IPS-20b (cell line): Measurements from ENCODE around the gene LMO7.
A peak's percentile ranks its signal among the peaks of the same experiment; 100 is the strongest.

Source experiments
- H3K27ac ChIP-seq: one replicate; pipeline ENCODE4 v1.5.1; 2013; ENCODE audit warnings: low read length
- H3K27me3 ChIP-seq: 2 replicates; pipeline ENCODE4 v1.6.1; 2013; ENCODE audit warnings: mild to moderate bottlenecking, low read length, inconsistent platforms; ENCODE audit not compliant: insufficient read depth
- H3K36me3 ChIP-seq: 2 replicates; pipeline ENCODE4 v1.6.1; 2013; ENCODE audit warnings: low read depth, mild to moderate bottlenecking, inconsistent platforms, low read length, moderate library complexity; ENCODE audit not compliant: insufficient read depth
- H3K4me1 ChIP-seq: 2 replicates; pipeline ENCODE4 v1.6.1; 2013; ENCODE audit warnings: mild to moderate bottlenecking, control low read depth, inconsistent platforms, low read length, moderate library complexity; ENCODE audit not compliant: insufficient read depth
- H3K4me3 ChIP-seq: 2 replicates; pipeline ENCODE4 v1.5.1; 2013; ENCODE audit warnings: mild to moderate bottlenecking, low read length, inconsistent platforms
- H3K9ac ChIP-seq: 2 replicates; pipeline ENCODE4 v1.6.1; 2013; ENCODE audit warnings: low read depth, mild to moderate bottlenecking, inconsistent platforms, low read length, moderate library complexity
- H3K9me3 ChIP-seq: 2 replicates; pipeline ENCODE4 v1.6.1; 2013; ENCODE audit warnings: mild to moderate bottlenecking, low read depth, low read length, inconsistent platforms; ENCODE audit not compliant: insufficient read depth

The LMO7 gene

DNA sequence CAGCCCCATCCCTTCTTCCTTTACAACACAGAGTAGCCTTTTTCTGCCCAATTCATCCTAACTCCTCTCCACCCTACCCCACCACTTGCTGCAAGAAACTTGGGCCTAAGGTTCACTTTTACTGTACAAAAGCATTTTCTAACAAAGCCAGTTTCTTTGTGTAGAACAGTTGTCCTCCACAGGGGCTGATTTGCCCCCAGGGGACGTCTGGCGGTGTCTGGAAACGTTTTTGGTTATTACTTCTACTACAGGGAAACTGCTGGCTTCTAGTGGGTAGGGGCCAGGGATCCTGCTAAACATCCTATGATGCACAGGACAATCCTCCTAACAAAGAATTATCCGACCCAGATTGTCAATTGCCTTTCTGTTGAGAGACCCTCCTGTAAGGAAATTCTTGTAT is 7.3 kb upstream of the LMO7 start:
- no peak overlapping the region for H3K9ac ChIP-seq
- no peaks in the 10 kb centered on the region for H3K9me3 ChIP-seq
- H3K27ac ChIP-seq: no peak overlapping the region
- H3K27me3 ChIP-seq: no peaks in the 10 kb centered on the region
- H3K36me3 ChIP-seq: no peaks in the 10 kb centered on the region
- H3K4me1 ChIP-seq: no peaks in the 10 kb centered on the region
- H3K4me3 ChIP-seq: no peak overlapping the region

DNA sequence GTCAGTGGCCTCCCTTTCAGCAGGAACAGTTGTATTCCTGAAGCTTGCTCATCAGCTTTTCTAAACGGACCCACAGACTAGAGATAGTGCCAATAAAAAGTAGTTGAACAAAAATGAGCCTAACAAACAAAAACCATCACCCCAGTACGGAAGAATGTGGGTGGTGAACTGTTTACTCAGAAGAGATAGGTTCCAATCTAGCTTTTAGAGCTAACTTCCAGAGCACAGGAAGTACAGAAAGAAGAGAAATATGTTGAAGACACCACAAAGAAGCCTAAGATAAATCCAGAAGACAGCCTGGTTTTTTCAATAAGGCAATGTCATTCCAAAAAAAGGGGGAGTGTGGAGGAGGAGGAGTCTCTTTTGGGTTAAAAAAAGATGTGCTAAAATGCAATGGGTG is 2.8 kb upstream of the LMO7 start:
- H3K27me3 ChIP-seq: peaks cover 35% of the 10 kb centered on the region
- no peaks in the 10 kb centered on the region for H3K9me3 ChIP-seq
- no peak overlapping the region for H3K27ac ChIP-seq
- peaks cover 9% of the 10 kb centered on the region; the same call in 1 of the 2 replicates for H3K4me1 ChIP-seq
- H3K4me3 ChIP-seq: no peak overlapping the region
- H3K9ac ChIP-seq: no peak overlapping the region
- no peaks in the 10 kb centered on the region for H3K36me3 ChIP-seq

DNA sequence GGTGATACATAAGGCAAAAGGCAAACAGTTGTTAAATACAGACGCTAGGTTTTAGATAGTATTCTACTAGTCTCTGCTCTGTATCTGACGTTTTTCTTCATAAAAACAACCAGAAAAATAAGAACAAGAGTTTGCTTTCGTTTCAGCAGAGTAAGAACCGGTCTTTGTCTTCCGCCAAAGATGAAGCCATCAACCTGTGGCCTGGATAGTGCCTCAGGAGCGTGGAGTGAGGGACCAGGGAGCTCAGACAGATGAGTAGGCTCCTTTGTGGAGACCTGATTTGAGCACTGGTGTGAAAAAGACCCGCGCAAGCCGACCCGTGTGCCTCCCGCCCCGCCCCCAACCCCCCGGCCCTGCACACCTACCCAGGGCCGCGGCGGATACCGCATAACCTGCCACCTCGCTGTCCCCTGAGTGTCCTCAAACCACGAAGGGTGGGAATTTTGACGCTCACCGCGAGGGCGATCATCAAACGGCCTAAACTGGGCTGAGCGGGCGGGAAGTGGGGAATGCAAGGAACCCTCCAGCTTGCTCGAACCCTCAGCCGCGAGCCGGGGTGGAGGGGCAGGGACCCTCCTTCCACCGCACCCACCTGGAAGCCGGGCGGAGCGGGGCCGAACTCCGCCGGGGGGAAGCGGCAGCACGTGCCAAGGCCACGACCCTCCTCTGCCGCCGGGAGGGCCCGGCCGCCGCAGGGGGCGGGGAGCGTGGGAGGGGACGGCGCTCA is 866 bp upstream of the LMO7 start:
- Histone ChIP-seq H3K4me1 (peaks cover 11% of the 10 kb centered on the region), H3K36me3 (no peaks in the 10 kb centered on the region), H3K27me3 (peaks cover 50% of the 10 kb centered on the region), H3K9ac (no peak overlapping the region), H3K27ac (no peak overlapping the region), H3K4me3 (peak overlapping the region; percentile 59), H3K9me3 (no peaks in the 10 kb centered on the region)

DNA sequence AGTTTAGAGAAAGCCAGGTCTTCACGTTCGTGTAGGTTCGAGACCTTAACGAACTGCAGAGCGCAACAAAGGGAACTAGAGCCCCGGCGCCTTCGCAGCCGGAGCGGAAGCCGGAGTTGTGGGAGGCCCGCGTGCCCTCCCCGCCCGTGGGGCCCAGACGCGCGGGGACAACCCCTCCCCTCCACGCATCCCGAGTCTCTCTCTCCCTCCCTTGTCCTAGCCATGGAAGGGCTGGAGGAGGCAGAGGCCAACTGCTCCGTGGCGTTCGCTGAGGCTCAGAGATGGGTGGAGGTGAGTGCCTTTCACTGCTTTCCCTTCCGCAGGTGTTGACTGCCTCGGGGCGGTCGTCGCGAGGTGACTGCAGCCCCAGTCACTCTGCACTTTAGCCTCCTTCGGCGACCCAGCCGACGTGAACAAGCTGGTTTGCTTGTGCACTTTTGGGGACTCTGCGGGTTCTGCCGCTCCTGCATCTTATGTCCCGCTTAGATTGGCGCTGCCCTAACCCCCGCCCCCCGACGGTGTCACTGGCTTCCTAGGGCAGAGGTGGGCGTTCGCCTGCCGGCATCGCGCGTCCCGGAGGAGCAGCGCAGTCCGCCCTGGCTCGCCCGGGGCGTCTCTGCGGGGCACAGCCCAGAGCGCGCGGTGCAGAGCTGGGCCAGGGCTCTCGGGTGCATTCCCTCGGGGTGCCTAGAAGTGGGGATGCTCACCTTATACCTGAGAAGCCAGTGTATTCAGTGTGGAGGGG is 478 bp downstream of the LMO7 start:
- H3K27ac ChIP-seq: no peak overlapping the region
- peaks cover 50% of the 10 kb centered on the region for H3K27me3 ChIP-seq
- peak overlapping the region; percentile 59 for H3K9ac ChIP-seq
- no peaks in the 10 kb centered on the region for H3K36me3 ChIP-seq
- peak overlapping the region; percentile 78 for H3K4me3 ChIP-seq
- peaks cover 17% of the 10 kb centered on the region for H3K4me1 ChIP-seq
- H3K9me3 ChIP-seq: no peaks in the 10 kb centered on the region

DNA sequence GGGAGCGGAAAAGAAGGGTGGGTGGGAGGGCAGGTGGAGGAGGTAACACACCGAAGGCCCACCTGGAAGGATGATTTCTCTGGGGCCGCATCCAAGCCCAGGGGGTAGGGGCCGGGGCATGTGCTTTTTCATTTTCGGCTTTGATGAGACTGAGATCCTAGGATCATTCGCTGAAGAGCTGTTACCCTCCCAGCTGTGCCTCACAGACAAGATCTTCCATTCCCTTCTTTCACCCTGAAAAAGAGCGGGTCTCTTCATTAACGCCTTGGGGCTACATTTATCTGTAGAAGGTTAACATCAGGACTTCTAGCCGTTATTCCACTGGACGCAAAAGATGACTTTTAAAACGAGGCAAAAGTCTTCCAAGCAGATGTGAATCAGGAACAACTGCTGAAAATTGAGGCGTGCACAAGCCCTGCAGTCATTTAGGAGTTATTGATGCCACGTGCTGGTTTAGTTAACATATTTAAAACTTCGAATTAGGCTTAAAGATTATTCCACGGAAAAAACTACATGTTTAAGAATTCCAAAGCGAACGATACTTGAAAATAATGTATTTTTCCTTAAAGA is 1.1 kb downstream of the LMO7 start:
- Histone ChIP-seq H3K27ac (no peak overlapping the region), H3K9me3 (no peaks in the 10 kb centered on the region), H3K27me3 (peaks cover 50% of the 10 kb centered on the region), H3K9ac (peak overlapping the region; percentile 45; the same call in 1 of the 2 replicates), H3K4me1 (peaks cover 17% of the 10 kb centered on the region), H3K36me3 (no peaks in the 10 kb centered on the region), H3K4me3 (peak overlapping the region; percentile 78)

DNA sequence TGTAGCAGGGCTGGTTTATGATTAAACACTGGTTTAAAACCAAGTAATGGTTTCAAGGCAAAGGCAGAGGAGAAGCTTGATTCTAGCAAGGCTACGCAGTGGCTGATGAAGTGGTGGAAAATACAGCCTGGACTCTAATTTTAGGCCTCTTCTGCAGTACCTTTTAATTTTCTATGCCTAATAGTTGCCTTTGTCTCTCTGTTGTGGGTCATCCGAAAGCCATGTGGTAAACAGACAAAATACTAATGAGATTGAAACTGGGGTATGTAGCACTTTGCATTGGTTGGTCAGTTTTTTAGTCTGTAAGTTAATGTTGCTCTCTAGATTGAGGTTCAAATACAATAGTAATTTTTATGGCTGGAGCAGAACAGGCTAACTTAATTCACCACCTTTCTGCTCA is 3.3 kb downstream of the LMO7 start:
- Histone ChIP-seq H3K4me3 (no peak overlapping the region), H3K9ac (no peak overlapping the region), H3K27me3 (peaks cover 50% of the 10 kb centered on the region)

DNA sequence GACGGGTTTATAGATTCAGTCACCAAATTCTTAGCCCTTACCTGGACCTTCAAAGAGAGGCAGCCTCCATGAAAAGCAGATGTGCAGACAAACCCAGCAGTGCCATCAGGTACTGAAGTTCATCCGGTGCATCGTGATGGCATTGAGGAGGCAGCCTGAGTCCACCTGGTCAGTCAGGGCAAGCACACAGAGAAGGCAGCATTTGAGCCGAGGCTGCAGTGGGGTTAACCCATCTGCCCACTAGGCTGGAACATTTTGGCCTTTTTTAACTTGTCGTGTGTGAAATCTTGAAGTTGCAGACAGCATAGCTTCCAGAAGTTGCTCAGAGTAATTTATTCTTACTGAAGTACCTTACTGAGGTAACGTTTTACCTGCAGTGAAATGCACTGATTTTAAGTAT is 4.9 kb downstream of the LMO7 start:
- no peaks in the 10 kb centered on the region for H3K36me3 ChIP-seq
- no peaks in the 10 kb centered on the region for H3K9me3 ChIP-seq
- H3K27ac ChIP-seq: no peak overlapping the region
- peaks cover 37% of the 10 kb centered on the region for H3K27me3 ChIP-seq
- no peak overlapping the region for H3K9ac ChIP-seq
- no peak overlapping the region for H3K4me3 ChIP-seq
- peaks cover 17% of the 10 kb centered on the region for H3K4me1 ChIP-seq

More for the DNA sequence above, 3.3 kb downstream of the LMO7 start:
- H3K4me1 ChIP-seq: peaks cover 17% of the 10 kb centered on the region
- no peaks in the 10 kb centered on the region for H3K9me3 ChIP-seq
- no peaks in the 10 kb centered on the region for H3K36me3 ChIP-seq
- H3K27ac ChIP-seq: no peak overlapping the region

DNA sequence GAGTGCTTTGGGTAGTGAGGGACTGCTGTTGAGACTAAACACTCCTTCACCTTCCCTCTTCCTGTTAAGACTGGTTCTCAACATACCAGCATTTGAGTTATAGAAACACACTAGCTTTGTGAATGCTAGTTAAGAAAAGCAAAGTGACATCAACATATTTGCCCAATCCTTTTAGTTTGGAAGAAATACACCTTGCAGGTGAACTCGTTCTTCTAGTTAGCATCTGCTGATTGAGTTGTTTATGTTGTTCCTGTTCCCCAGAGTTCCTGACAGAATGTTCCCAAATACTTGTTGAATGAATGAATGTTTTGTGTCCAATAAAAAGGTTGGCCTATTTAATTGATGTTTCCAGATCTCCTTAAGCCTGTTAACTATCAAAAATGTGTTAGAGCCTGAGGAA is 7.1 kb downstream of the LMO7 start:
- Histone ChIP-seq H3K27ac (no peak overlapping the region), H3K36me3 (no peaks in the 10 kb centered on the region), H3K4me1 (peaks cover 8% of the 10 kb centered on the region), H3K4me3 (no peak overlapping the region), H3K27me3 (peaks cover 16% of the 10 kb centered on the region), H3K9me3 (no peaks in the 10 kb centered on the region), H3K9ac (no peak overlapping the region)

DNA sequence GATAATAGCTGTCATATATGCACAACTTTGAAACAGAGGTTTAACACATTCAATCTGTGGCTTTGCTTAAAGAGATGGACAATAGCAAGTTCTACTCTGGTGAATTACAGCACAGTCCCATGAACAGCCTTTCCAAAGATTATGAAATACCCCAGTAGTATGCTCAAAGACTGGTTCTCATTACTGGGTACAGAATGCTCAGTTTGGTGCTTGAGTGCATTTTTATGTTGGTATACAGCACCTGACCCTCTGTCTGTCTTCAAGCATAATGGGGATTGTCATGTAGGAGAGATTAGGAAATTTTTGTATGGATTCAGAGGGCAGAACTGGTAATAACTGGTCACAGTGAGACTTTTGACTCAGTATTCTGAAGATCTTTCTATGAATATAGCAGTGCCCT is 7.6 kb downstream of the LMO7 start:
- Histone ChIP-seq H3K4me1 (peaks cover 8% of the 10 kb centered on the region), H3K36me3 (no peaks in the 10 kb centered on the region), H3K9ac (no peak overlapping the region), H3K9me3 (no peaks in the 10 kb centered on the region), H3K4me3 (no peak overlapping the region), H3K27ac (no peak overlapping the region), H3K27me3 (peaks cover 11% of the 10 kb centered on the region)

DNA sequence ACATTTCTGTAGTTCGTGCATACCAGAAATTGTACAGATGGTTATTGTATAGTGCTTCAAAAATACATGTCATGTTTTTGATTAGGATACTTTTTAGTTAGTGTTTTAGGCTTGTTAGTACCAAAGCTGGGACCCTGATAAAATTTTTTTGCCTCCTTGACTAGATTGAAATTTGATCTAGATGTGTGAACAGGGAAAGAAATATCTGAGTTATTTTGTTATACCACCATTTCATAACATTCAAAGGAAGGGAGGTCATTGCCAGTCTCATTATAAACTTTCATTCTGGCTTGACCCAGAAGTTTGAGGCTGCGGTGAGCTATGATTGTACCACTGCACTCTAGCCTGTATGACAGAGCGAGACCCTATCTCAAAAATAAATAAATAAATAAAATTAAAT is 9.0 kb downstream of the LMO7 start:
- Histone ChIP-seq H3K9ac (no peak overlapping the region), H3K4me3 (no peak overlapping the region), H3K36me3 (no peaks in the 10 kb centered on the region), H3K9me3 (no peaks in the 10 kb centered on the region), H3K27ac (no peak overlapping the region), H3K27me3 (no peaks in the 10 kb centered on the region), H3K4me1 (peaks cover 7% of the 10 kb centered on the region)

DNA sequence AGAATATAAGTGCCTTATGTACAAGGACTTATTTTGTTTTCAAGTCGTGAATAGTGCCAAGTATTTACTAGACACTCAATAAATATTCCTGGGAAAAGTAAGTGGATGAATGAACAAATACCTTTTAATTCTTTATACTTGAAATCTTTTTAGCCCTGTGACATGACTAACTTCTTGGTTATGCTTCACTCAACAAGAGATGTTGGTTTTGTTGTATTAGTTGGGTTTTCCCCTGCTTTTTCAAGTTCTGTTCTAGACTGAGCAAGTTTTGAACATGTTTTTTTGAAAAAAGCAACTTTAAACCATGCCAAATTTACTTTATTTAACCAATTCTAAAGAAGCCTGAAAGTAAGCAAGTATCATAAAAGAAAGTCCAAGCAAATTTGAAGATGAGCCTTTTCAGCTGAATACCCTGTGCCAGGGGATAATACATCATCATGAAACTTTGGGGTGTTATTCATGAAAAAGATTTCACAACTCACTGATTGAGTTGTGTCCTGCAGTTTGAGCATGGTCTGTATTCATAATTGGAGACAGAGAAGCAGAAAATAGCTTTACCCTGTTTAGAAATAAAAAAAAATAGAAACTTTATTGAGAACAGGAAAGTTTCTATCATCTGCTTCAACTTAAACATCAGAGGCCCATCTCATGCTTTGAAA is 11.1 kb downstream of the LMO7 start:
- H3K9me3 ChIP-seq: no peaks in the 10 kb centered on the region
- H3K27ac ChIP-seq: no peak overlapping the region
- no peaks in the 10 kb centered on the region for H3K4me1 ChIP-seq
- H3K36me3 ChIP-seq: no peaks in the 10 kb centered on the region
- H3K4me3 ChIP-seq: no peak overlapping the region
- no peaks in the 10 kb centered on the region for H3K27me3 ChIP-seq
- H3K9ac ChIP-seq: no peak overlapping the region
